Choroid plexus epithelial cell (primary cell): ENCODE measurements around the gene KLHL11.

ENCODE experiments used
- DNase-seq: peaks from one replicate; pipeline ENCODE4 v3.0.0-alpha.2; 2010; ENCODE audit warnings: low read depth
- H3K4me3 ChIP-seq: 2 replicates; pipeline ENCODE4 v1.5.1; 2011; ENCODE audit warnings: low read depth, mild to moderate bottlenecking, control low read depth, low read length, moderate library complexity
- TF ChIP-seq, protein P1 (sequence below): conservative IDR thresholded peaks from 2 replicates; pipeline ENCODE4 v1.5.1; 2011; ENCODE audit warnings: low read depth, mild to moderate bottlenecking, control low read depth, inconsistent platforms, low read length, moderate library complexity

The KLHL11 gene

DNA sequence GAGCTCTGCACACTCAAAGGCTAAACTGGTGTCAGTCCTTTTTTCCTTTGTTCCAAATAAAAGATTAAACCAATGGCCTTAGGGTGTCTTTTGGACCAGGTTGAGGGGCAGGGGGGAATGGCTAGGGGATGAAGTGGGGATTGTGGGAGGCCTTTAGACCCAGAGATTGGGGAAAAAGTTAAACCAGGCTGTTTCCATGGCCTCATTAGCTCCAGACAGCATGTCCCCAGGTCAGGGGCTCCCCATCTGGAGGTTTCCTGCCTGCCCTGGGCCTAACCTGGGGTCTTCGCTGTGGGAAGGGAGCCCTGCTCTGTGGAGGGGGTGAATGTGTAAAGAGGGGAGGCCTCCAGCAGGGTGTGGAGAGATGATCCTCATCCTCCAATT lies 42.1 kb downstream of the KLHL11 start:
- no peak overlapping the region for H3K4me3 ChIP-seq
- TF ChIP-seq, protein P1, sequence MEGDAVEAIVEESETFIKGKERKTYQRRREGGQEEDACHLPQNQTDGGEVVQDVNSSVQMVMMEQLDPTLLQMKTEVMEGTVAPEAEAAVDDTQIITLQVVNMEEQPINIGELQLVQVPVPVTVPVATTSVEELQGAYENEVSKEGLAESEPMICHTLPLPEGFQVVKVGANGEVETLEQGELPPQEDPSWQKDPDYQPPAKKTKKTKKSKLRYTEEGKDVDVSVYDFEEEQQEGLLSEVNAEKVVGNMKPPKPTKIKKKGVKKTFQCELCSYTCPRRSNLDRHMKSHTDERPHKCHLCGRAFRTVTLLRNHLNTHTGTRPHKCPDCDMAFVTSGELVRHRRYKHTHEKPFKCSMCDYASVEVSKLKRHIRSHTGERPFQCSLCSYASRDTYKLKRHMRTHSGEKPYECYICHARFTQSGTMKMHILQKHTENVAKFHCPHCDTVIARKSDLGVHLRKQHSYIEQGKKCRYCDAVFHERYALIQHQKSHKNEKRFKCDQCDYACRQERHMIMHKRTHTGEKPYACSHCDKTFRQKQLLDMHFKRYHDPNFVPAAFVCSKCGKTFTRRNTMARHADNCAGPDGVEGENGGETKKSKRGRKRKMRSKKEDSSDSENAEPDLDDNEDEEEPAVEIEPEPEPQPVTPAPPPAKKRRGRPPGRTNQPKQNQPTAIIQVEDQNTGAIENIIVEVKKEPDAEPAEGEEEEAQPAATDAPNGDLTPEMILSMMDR = no peak
- no peak for DNase-seq

DNA sequence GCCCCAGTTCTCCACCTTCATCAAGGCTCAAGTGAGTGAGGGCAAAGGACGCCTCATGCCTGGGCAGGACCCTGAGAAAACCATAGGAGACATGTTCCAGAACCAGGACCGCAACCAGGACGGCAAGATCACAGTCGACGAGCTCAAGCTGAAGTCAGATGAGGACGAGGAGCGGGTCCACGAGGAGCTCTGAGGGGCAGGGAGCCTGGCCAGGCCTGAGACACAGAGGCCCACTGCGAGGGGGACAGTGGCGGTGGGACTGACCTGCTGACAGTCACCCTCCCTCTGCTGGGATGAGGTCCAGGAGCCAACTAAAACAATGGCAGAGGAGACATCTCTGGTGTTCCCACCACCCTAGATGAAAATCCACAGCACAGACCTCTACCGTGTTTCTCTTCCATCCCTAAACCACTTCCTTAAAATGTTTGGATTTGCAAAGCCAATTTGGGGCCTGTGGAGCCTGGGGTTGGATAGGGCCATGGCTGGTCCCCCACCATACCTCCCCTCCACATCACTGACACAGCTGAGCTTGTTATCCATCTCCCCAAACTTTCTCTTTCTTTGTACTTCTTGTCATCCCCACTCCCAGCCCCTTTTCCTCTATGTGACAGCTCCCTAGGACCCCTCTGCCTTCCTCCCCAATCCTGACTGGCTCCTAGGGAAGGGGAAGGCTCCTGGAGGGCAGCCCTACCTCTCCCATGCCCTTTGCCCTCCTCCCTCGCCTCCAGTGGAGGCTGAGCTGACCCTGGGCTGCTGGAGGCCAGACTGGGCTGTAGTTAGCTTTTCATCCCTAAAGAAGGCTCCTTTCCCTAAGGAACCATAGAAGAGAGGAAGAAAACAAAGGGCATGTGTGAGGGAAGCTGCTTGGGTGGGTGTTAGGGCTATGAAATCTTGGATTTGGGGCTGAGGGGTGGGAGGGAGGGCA lies 42.7 kb downstream of the KLHL11 start:
- no peak for DNase-seq
- H3K4me3 ChIP-seq = no peak overlapping the region
- TF ChIP-seq, protein P1 = no peak

DNA sequence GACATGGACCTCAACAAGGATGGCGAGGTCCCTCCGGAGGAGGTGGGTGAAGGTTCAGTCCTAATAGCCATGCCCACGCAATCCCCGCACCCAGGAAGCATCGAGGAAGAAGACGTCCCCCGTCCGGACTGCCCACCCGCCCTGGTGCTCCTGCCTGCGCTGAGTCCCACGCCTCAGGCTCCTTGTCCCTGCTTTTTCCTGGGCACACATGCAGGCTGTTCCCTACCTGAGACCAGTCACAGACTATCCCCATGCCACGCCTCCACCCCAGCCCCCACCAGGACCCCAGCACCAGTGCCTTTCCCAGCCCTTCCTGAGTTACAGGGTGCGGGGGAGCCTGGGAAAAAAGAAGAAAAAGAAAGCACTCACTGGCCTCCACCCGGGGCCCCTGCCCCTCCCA lies 43.4 kb downstream of the KLHL11 start:
- no peak for DNase-seq
- H3K4me3 ChIP-seq = no peak overlapping the region
- TF ChIP-seq, protein P1 = no peak

DNA sequence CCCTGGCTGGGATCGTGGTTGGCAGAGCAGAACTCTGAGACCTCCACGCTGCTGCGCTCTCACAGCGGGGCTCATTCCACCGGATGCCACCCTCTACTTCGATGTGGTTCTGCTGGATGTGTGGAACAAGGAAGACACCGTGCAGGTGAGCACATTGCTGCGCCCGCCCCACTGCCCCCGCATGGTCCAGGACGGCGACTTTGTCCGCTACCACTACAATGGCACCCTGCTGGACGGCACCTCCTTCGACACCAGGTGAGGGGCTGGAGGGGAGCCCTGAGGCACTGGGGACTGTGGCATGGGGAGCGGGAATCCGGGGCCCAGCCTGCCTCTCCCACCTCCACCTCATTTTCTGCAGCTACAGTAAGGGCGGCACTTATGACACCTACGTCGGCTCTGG lies 47.2 kb downstream of the KLHL11 start:
- TF ChIP-seq, protein P1 = no peak
- DNase-seq = no peak
- no peak overlapping the region for H3K4me3 ChIP-seq

DNA sequence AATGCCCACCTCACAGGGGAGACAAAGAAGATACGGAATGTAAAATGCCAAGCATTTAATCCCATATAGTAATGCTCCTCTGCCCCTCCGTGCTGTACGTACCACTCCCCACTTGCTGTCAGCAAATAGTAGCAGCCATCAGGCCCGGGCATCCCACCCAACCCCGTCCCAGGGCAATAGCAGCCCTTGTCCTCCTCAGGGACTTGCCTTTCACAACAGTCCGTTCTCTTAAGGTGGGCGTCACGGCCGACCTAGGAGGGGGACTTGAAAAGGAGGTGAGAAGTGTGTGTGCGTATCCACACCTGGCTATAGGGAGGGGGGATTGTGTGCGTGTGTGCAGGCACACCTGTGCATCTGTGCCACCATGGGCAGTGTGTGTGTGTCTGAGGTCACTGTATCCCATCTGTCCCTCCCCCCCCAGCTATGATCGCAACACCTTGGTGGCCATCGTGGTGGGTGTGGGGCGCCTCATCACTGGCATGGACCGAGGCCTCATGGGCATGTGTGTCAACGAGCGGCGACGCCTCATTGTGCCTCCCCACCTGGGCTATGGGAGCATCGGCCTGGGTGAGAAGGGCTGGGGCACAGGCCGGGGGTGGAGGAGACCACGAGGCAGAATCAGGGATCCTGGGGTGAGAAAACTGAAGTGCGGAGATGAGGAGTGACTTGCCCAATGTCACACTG lies 48.4 kb downstream of the KLHL11 start:
- H3K4me3 ChIP-seq = no peak overlapping the region
- TF ChIP-seq, protein P1 = no peak
- DNase-seq = no peak

DNA sequence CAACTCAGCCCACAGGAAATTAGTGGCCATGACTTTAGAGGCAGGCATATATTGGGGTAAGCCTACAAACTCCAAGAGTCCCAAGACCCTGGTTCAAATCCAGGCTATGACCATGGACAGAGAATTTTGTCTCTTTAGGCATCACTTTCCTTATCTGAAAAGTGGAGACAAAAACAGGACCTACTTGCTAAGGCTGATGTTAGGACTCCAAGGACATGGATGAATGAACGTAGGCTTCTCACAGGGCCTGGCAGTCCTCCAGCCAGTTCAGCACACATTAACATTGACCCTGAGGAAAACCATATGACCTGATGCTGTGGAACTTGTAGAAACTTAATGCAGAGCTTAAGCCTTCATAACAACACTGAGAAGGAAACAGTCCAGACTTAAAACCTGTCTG lies 51.0 kb downstream of the KLHL11 start:
- TF ChIP-seq, protein P1 = no peak
- peak overlapping the region; percentile 83 for H3K4me3 ChIP-seq
- peak; percentile 60 for DNase-seq
